ENCODE measurements around the gene PITPNC1.

- TF ChIP-seq CTCF (IDR thresholded peaks at IDR 0.05) (no peak), EZH2 (IDR thresholded peaks at IDR 0.05; ENCODE audit: borderline replicate concordance, insufficient read depth, low read depth, low read length, poor library complexity, severe bottlenecking) (no peak)
Observed at GRCh38 chr17:67393809-67394397, 16.8 kb downstream of the PITPNC1 start.
